NCI-H2081 (cell line): Measurements from ENCODE around the gene SNAP47.
"Not testable (repeated sequence)": the region's sequence is repeated elsewhere in the genome, so short reads cannot be mapped to it uniquely, and the experiment has no call there.

Experiments
- DNase-seq, 2 experiments: peaks; one replicate each; lab custom pipeline; 2025; lab: John Stamatoyannopoulos, UW

SNAP47 gene, protein sequence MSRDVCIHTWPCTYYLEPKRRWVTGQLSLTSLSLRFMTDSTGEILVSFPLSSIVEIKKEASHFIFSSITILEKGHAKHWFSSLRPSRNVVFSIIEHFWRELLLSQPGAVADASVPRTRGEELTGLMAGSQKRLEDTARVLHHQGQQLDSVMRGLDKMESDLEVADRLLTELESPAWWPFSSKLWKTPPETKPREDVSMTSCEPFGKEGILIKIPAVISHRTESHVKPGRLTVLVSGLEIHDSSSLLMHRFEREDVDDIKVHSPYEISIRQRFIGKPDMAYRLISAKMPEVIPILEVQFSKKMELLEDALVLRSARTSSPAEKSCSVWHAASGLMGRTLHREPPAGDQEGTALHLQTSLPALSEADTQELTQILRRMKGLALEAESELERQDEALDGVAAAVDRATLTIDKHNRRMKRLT

DNA sequence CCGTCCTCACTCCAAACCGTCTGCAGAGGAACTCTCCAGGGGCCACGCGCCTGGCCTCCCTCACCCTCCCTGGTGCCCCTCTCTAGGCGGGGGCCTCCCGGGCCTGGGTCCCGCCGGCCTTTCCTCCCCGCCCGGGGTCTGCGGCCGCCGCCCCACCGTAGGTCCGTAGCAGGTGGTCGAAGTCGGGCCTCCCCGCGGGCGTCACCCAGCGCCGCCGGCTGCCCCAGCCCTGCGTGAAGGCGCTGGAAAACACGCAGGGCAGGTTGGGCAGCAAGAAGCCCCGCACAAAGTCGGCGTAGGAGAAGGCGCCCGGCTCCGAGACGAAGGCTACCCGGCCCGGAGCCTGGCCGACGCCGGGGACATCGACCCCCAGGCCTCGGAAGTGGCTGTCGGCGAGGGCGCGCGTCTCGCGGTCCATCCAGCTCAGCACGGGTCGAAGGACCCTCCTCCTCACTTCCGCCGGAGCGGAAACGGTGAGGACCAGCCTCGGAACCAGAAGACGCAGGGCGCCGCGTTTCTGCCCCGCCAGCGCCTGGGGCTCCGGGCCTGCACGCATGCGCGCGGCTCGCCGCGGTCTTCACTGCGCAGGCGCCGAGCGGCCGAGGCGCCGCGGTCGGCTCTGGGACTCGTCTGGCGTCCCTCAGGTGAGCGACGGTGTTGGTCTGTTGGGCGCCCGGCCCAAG, at the start of gene SNAP47, which contains the start of gene JMJD4:
TSS of gene SNAP47 (plus strand) at position 580 of the 683 bp plus-strand sequence. CDS start 12,302 bp downstream, outside the sequence.
TSS of gene JMJD4 (minus strand) at position 447 of the 683 bp plus-strand sequence. CDS start at position 418, 29 bp downstream.
- peak; percentile 90 to 96 for DNase-seq

DNA sequence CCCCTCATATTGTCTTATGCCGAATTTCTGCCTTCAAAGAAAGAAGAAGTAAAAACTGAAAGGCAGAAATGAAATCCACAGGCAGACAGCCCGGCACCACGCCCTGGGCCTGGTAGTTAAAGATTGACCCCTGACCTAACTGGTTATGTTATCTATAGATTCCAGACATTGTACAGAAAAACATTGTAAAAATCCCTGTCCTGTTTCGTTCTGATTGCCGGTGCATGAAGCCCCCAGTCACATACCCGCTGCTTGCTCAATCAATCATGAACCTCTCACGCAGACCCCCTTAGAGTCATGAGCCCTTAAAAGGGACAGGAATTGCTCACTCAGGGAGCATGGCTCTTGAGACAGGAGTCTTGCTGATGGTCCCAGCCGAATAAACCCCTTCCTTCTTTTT, 49.4 kb upstream of the SNAP47 start:
- DNase-seq, result no peak

DNA sequence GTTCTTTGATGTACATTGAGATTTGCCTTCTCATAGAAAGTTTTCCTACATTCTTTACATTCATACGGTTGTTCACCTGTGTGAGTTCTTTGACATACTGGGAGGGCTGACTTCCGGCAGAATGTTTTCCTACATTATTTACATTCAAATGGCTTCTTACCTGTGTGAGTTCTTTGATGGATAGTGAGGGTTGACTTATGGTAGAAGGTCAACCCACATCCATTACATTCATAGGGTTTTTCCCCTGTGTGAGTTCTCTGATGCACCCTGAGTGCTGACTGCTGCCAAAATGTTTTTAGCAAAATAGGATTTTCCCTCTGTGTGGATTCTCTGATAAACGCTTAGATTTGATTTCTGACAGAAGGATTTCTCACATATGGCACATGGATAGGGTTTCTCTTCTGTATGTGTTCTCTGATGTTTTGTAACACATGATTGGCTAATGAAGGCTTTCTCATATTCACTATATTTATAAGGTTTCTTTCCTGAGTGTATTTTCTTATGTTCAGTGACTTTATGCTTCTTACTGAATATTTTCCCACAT, 37.8 kb upstream of the SNAP47 start:
- DNase-seq, result no peak

DNA sequence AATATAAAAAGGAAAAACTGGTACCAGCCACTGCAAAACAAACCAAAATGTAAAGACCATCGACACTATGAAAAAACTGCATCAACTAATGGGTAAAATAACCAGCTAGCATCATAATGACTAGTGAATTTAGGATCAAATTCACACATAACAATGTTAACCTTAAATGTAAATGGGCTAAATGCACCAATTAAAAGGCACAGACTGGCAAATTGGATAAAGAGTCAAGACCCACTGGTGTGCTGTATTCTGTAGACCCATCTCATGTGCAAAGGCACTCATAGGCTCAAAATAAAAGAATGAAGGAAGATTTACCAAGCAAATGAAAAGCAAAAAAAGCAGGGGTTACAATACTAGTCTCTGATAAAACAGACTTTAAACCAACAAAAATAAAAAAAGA, 33.6 kb upstream of the SNAP47 start:
- DNase-seq, result not testable (repeated sequence)

DNA sequence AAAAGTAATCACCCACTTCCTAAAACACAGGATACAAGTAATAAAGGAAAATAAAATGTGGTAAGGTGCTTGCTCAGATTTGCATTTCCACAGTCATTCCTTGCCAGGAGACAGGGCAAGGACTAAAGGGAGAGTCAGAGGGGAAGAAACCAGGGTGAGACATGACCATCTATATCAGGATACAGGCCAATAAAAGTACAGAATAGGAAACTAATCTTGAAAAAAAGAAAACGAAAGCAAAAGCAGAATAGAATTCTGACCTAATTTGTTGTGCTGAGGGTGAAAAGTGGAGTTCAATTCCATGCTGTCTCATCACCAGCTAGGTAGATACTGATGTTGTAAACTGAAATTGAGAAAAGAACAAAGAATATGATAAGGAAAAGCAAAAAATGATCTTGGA, 27.4 kb upstream of the SNAP47 start:
- DNase-seq, result no peak

DNA sequence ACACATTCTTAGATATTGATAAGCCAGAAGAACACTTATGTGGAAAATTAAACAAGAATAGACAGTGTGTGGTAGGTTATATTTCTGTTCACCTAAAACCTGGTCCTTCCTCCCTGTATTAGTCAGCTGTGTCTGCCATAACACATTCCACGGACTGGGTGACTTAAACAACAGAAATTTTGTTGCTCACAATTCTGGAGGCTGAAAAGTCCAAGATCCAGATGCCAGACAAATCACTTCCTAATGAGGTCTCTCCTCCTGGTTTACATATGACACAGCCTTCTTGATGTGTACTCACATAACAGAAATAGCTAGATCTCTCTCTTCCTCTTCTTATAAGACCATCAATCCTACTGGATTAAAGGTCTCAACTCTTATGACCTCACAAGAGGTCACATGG, 25.8 kb upstream of the SNAP47 start:
- no peak for DNase-seq

DNA sequence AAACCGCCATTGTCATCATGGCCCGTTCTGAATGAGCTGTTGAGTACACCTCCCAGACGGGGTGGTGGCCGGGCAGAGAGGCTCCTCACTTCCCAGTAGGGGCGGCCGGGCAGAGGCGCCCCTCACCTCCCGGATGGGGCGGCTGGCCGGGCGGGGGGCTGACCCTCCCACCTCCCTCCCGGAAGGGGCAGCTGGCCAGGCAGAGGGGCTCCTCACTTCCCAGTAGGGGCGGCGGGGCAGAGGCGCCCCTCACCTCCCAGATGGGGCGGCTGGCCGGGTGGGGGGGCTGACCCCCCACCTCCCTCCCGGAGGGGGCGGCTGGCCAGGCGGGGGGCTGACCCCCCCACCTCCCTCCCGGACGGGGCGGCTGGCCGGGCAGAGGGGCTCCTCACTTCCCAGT, 24.8 kb upstream of the SNAP47 start:
- not testable (repeated sequence) for DNase-seq

DNA sequence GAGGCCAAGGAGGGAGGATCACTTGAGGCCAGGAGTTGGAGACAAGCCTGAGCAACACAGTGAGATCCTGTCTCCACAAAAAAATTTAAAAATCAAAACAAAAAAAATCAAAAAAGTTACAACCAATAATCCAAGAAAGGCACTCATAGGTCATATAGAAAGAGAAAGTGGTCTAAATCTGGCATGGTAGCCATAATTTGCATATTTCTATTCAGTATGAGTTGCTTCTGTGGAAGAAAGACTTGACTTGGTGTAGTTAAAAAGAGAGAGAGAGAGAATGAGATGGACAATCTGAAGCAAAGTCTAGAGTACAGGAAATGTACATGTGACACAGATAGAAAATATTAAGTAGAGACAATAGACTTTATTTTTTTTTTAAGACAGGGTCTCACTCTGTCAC, 22.6 kb upstream of the SNAP47 start:
- DNase-seq, result no peak

DNA sequence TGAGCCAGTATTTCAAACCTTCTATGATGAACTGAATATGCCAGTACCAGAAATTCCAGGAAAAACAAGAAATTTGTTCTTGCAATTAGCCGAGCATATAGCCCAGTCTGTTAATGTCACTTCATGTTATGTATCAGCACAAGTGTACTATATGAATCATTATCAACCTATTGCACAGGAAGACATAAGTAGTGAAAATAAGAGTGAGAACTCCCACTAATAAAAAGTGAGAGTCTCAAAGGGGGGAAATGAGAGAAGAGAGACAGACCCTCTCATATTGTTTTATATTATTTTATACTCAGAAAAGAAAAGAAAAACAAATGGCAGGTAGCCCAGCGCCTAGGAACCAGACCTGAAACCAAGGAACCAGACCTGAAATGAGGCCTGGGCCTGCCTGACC, 16.3 kb upstream of the SNAP47 start:
- DNase-seq, result no peak

DNA sequence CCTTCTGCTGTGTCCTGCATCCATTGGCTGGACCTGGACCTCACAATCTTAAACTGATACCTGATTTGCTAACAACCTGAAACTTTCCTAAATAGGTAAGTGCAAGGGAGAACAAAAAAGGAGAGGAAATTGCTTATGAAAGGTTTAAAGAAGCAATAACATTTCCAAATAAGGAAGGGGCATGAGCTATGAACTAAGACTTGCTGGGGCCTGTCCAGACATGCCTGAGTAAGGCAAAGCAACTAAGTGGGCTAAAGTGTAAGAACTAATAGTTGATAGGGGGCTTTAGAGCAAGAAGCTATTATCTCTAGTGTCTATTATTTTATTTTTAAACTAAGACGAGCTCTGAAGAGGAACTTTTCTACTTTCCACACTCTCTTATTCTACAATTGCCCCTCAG, 11.8 kb upstream of the SNAP47 start:
- DNase-seq, result no peak

DNA sequence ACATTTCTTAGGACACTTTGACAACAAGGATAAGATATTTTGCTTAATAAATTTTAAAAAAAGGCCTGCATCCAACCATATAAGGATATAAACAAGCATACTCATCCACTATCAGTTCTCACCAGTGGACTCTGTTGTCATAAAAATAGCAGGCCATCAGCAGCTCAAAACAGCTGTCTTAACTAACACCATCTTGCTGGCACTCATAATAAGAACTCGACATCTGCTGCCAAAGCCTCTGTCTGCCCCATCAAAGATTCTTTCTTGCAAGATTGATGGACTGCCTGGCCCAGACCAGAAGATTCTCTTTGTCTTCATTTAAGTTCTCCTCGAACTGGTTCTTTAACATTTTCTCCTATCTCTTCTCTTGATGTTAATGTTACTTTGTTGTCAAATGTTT, 10.2 kb upstream of the SNAP47 start:
- no peak for DNase-seq

DNA sequence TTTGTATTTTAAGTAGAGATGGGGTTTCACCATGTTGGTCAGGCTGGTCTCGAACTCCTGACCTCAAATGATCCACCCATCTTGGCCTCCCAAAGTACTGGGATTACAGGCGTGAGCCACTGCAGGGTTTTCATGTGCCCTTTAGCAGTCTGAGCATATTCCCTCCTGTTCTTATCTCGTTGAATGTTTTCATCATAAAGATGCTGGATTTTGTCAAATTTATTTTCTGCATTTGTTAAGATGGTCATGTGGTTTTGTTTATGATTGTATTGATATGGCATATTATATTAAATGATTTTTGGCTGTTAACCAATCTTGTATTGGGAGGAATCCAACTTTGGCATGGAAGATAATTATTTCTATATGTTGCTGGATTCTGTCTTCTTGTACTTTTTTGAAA, 8.9 kb upstream of the SNAP47 start:
- no peak for DNase-seq

DNA sequence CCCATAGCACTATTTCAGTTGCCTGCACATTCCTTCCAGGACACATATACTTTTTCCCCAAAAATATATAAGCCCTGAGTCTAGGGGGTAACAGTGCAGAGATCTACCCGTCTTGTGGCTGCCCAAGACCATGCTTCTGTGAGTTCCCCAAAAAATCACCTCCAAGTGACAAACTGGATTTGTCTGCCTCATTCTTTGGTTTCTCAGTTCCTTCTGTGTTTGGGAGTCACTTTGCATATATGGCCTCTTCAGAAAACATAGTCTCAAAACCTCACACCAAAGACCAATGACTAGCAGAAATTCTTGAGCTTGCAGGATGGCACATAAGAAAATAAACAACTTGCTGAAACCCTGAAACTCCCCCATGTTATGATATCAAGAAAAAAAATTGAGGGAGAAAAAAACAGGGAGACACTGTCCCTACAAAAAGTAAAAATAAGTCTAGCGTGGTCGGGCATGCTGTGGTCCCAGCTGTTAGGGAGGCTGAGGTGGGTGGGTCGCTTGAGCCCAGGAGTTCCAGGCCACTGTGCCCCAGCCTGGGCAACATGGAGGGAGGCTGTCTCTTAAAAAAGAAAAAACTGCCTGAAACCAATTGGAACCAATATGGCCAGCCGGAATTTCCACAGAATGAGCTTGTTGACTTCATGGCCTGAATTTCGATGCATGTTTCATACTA, 8.2 kb upstream of the SNAP47 start:
- no peak for DNase-seq

DNA sequence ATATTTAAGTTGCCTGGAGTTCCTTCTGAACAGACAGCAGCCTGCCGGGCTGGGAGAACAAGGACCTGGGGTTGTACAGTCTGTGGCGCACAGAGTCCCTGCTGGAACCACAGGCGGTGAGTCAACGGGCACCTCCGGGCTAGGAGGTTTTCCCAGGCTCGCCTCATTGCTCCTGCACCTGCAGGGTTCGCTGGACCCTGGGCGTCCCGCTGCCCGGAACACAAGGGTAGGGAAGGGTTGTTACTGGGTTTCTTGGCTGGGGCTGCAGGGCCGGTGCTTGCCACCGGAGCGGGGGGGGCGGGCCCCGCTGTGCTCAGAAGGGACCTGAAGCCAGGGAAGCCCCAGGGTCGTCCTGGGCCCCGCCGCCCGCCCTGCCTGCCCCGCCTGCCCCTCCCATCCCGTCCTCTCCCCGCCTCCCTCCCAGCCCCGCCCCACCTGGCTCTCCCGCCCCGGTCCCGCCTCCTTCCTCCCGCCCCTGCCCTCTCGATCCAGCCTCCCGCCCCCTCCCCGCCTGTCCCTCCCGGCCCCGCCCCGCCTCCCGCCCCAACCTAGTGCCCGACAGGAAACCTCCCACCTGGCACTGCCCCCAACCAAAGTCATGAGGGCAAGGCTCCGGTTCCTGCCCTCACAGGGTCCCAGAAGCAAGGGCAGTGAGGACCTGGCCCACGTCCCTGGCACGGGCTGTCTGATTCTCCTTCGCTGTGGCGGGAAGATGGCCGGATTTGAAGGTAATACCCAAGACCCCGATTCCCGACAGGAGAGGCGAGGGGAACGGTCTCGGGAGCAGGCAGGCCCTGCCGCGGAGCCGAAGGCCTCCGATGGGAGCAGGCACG, 7.0 kb upstream of the SNAP47 start:
- peak; percentile 77 to 82 for DNase-seq

DNA sequence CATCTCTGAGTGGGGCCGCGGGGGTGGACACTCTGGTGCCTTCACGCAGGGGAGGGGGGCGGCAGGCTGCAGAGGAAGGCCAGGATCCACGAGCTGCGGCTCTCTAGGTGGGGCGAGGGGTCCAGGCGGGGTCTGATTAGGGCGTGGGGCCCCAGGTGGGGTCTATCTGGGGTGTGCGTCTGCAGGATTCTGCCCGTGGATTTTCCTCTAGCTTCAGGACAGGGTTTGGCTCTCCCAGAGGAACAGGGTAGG, 6.4 kb upstream of the SNAP47 start:
- DNase-seq, result no peak

DNA sequence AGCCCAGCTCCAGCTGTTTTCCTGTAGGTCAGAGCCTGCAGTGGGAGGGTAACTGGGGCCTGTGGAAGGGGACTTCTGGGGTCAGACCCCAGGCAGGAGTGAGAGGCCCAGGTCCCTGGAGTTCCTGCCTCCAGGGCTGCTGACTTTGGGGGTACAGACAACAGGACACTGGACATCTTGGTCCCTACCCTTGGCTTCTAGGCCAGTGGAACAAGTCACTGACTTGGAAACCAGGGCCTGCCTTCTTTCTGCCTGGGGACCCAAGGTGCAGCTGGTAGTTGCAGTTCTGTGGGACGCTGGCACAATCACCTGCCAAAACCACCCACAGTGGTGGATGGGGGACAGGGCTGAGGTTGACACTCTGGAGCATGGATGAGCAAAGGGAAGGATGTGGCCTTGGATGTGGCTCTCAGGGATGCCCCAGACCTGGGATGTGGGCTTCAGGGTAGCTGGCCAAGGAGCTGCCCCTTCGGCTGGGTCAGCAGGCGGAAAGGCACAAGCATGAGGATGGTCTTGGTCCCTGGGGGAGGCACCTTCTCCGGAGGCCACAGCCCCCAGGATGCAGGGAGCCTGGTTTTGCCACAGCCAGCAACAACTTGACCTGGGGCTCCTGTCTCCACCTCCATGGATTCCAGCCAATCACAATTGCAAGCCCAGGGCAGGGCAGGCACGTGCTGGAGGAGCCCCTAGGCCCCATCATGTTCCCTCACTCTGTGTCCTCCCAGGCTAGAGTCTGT, 5.9 kb upstream of the SNAP47 start:
- no peak for DNase-seq

DNA sequence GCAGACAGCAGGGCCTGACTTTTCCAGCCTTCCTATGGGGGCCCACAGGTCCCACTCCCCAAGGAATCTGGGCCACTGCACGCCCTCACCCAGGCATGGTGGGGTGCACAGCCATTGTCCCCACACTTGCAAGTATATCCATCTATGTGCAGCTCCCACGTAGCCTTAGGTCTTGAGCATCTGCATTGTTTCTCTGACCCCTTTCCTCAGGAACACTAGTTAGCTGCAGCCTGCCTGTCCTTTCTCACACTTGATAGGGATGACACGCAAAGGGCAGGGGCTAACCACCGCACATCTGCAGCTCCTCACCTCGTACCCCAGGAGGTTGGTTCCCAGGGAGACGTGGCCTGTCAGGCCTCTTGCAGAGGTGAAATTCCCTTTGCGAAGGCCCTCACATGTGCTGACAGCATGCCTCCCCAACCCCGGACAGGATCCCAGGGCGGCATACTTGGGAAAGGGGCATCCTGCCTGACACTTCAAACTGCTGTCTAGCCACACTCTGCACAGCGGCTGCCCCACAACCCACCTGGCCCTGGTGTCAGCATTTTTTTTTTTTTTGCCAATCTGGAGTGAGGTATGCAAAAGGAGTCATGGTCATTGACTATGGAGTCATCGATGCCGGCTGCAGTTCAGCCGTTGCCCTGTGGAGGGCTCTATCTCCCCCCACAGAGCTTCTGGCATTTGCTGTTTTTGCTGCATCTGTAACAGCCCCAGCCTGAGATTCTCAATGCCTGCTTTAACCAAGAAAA, 5.2 kb upstream of the SNAP47 start:
- DNase-seq, result peak in 1 of 2 experiments; percentile 57

DNA sequence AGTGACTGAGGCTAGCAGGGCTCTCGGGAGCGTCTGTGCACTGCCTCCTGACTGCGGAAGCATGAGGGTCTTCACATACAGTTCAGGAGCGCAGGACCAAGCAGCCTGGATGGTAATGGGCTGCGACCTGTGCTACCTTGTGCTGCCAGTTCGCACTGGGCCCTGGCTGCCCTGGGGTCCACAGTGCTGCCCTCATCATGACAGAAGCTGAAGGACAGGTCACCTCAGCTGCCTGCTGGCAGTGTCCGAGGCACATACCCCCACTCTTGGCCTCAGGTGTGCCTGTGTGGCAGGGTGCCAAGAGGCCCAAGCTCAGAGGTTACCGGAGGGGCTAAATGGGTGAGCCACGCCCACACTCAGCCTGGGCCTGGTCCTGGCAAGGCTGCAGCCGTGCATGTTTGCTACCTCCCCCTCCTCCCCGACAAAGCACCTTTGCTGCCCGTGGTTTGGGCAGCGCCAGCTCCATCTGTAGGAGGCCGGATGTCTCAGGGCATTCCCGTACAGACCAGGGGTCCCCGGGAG, 4.5 kb upstream of the SNAP47 start:
- no peak for DNase-seq

DNA sequence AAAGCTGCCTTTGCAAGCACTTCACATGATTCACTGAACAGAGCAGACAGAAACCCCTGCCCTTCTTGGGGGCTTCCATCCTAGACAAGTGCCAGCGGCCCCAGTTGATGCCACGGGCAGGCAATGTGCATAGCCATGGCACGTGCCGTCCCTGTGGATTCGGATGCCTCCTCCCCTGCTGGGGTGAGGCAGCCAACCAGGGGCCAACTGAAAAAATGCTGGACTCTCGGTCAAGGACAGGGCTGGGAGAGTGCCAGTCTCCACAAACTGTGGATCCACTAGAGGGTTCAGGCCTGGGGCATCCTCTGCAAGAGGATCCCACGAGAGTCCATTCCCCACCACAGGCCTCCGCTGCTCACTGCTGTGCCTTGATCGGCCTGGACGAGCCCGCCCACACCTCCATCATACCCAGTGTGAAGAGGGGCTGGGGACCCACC, 4.0 kb upstream of the SNAP47 start:
- DNase-seq, result no peak
